Colonic mucosa (tissue), 4 donors: ENCODE measurements around the gene HIBCH. TPM values are rescaled to one million over a fixed set of nuclear protein-coding genes. Genes with fewer than 3 reads are reported as not detected.

ENCODE experiments used
- DNase-seq: peaks from one replicate; pipeline ENCODE4 v3.0.0-alpha.2; 2020
- H3K27ac ChIP-seq: fragments of 200-600 bp; one replicate; pipeline ENCODE4 v1.8.0; 2021
- H3K27me3 ChIP-seq: fragments of 200-600 bp; one replicate; pipeline ENCODE4 v1.8.0; 2021
- H3K36me3 ChIP-seq: fragments of 200-600 bp; one replicate; pipeline ENCODE4 v1.8.0; 2021
- H3K4me1 ChIP-seq: fragments of 200-600 bp; one replicate; pipeline ENCODE4 v1.8.0; 2021; ENCODE audit warnings: mild to moderate bottlenecking
- H3K4me3 ChIP-seq: fragments of 200-600 bp; one replicate; pipeline ENCODE4 v1.8.0; 2021
- H3K9ac ChIP-seq, 2 donors: one replicate each; pipeline ENCODE4 v1.7.0; 2013; ENCODE audit warnings: control low read depth in 2 of 2, low read depth in 2 of 2, low read length in 2 of 2
- H3K9me3 ChIP-seq: fragments of 200-600 bp; one replicate; pipeline ENCODE4 v1.8.0; 2021
- intact Hi-C: fragments of 100-400 bp; cut with DNase I; formaldehyde crosslinking; loops from one replicate; pipeline ENCODE4 v1.14.1; 2022
- total RNA-seq, 2 donors: library from RNA; stranded (reverse); fragmentation: NEBNext Ultra II Directional in 1 of 2; extraction: Animal tissue kit (Norgen Biotek cat#: 25700) in 1 of 2; gene quantifications; one replicate each; pipeline ENCODE4 v1.2.1, GENCODE V29; 2021
- TF ChIP-seq, protein P1 (sequence below): fragments of 200-600 bp; IDR thresholded peaks from one replicate; pipeline ENCODE4 v1.8.0; 2022; ENCODE audit warnings: antibody characterized with exemption, mild to moderate bottlenecking
- donor health status: healthy.
- donor health status: DM: no; HTN: no; CAD: no.
- donor health status: DM: no; HTN: no; CAD: no.

The HIBCH gene
- total RNA-seq, 2 donors from 2014 or later = 47.2 to 71.1 TPM

DNA sequence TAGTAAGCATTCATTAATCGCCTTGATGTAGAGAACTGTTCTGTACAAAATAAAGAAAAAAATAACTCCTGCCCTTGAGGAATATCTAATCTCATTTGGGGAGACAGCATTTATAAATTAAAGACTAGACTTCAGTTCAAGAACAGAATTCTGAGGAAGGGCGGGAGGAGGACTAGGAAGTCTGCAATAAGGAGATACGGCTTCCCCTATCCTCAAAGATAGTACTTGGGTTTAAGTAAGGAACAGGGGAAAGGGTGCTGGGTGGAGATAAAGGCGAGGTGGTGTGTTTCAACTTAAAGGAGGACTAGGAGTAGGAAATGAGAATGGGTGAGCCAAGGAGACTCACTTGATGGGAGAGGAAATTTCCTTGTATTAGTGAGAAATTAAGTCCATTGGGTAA, 135.2 kb downstream of the HIBCH start:
- no peaks in the 10 kb centered on the region for H3K9me3 ChIP-seq
- no peak overlapping the region for H3K9ac ChIP-seq
- no peaks in the 10 kb centered on the region for H3K4me1 ChIP-seq
- peak overlapping the region; percentile 58 for H3K27ac ChIP-seq
- H3K27me3 ChIP-seq = no peaks in the 10 kb centered on the region
- intact Hi-C loops = no loop called here
- H3K4me3 ChIP-seq = no peak overlapping the region
- no peak for DNase-seq
- H3K36me3 ChIP-seq = no peaks in the 10 kb centered on the region
- TF ChIP-seq, protein P1, sequence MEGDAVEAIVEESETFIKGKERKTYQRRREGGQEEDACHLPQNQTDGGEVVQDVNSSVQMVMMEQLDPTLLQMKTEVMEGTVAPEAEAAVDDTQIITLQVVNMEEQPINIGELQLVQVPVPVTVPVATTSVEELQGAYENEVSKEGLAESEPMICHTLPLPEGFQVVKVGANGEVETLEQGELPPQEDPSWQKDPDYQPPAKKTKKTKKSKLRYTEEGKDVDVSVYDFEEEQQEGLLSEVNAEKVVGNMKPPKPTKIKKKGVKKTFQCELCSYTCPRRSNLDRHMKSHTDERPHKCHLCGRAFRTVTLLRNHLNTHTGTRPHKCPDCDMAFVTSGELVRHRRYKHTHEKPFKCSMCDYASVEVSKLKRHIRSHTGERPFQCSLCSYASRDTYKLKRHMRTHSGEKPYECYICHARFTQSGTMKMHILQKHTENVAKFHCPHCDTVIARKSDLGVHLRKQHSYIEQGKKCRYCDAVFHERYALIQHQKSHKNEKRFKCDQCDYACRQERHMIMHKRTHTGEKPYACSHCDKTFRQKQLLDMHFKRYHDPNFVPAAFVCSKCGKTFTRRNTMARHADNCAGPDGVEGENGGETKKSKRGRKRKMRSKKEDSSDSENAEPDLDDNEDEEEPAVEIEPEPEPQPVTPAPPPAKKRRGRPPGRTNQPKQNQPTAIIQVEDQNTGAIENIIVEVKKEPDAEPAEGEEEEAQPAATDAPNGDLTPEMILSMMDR = no peak

DNA sequence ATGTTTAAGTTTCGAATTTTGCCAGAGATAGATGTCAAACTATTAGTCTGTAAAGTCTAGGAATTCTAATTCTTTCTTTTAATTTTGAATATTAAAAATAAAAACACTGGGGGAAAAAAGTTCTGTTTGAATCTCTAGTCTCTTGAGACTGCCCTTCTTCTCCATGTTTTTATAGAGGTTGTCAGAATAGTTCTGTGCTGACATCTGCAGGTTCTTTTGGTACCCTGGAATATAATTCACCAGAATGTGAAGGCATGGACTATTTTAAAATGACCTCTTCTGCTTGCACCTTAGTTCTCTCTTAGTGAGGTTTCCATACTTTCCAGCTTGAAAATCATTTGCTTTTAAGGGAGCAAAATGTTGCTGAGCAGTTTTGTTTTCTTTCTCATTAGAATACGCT, 136.1 kb downstream of the HIBCH start:
- H3K9me3 ChIP-seq = no peaks in the 10 kb centered on the region
- peak overlapping the region; percentile 4 for H3K4me3 ChIP-seq
- H3K4me1 ChIP-seq = no peaks in the 10 kb centered on the region
- DNase-seq = no peak
- no peaks in the 10 kb centered on the region for H3K36me3 ChIP-seq
- TF ChIP-seq, protein P1 = no peak
- H3K27ac ChIP-seq = no peak overlapping the region
- H3K9ac ChIP-seq = no peak overlapping the region
- no peaks in the 10 kb centered on the region for H3K27me3 ChIP-seq
- intact Hi-C loops = no loop called here

DNA sequence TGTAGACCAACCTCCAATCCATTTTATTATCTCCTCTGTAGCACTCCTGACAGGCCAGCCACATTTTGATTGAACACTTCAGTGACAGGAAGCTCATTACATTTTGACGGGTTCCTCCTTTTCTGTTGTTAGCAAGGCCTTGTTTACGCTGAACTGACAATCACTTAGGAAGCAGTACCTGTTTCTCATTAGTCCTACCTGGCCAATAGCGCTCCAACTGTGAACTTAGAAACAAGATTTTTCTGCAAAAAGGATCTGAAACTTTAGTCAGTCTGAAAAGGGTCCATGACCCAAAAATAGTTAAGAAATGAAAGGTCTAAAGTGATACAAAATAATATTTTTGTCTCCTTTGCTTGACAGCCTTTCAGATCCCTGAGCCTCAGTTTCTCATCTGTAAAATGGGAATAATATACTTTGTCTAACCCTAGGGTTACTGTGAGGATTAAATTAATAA, 137.5 kb downstream of the HIBCH start:
- Histone ChIP-seq H3K27ac (no peak overlapping the region), H3K4me3 (peak overlapping the region; percentile 54), H3K4me1 (no peaks in the 10 kb centered on the region), H3K9me3 (no peaks in the 10 kb centered on the region), H3K36me3 (no peaks in the 10 kb centered on the region), H3K9ac (no peak overlapping the region), H3K27me3 (no peaks in the 10 kb centered on the region)
- intact Hi-C loops = no loop called here
- TF ChIP-seq, protein P1 = no peak
- DNase-seq = no peak

DNA sequence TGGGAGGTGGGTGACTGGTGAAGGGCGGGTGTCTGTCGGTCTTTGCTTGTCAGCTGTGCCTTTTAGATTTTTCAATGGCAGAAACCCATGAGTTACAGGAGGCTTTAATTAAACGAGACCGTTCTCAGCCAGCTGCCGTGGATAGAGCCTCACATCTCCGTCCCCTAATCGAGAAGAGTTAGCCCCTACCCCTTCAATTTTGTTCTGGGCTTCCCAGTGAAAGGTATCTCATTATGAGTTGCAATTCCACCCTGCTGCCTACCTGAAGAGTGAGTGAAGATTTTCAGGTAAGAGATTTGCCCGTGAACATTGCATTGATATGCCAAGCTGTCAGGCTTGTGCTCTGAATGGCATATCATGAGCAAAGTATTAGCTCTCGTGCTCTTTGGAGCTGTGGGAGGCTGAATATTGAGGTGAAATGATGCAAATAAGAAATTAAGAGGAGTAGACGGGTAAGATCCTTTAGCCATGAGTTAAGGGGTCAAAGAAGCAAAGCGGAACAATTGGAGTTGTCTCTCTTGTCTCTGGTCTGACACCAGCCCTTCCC, 138.4 kb downstream of the HIBCH start:
- Histone ChIP-seq H3K27me3 (no peaks in the 10 kb centered on the region), H3K4me1 (no peaks in the 10 kb centered on the region), H3K36me3 (no peaks in the 10 kb centered on the region), H3K9me3 (no peaks in the 10 kb centered on the region), H3K27ac (peak overlapping the region; percentile 86), H3K9ac (peak overlapping the region; percentile 45 to 78), H3K4me3 (peak overlapping the region; percentile 54)
- TF ChIP-seq, protein P1 = no peak
- no peak for DNase-seq
- intact Hi-C loops = no loop called here

DNA sequence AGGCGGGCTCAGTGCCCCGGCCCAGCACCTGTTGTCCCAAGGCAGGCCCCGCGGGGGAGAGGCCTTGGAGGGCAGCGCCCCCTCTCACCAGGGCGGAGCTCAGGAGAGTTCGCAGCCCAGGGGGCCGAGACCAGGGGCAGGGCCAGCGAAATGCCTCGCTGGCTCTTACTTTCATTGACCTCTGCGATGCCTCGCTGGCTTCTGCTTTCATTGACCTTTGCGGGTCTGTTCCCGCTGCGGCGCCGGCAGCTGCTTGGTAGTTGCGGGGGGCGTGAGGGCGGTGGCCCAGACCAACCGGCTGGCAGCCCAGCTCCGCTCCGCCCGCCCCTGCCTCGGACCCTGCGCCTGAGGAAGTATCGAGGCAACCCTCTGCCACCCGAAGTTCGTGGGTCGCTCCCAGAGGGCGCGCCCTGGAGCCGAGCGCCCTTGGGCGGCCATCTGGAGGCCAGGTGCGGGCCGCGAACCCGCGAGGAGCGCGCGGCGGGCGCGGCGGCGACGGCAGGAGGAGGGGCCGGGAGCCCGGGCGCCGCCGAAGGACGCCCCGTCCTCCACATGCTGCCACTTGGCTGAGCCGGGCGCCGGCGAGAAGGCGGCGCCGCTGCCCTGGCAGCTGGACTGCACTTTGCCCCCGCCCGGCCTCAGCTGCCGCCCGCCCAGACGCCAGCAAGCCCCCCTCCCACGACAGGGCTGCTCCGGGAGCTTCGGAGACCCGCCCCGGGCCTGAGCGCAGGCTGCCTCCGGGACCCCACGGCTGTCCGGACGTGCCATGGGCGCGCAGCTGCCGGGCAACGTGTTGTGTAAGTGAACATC, 139.1 kb downstream of the HIBCH start:
- H3K4me1 ChIP-seq = no peaks in the 10 kb centered on the region
- H3K4me3 ChIP-seq = peak overlapping the region; percentile 54
- no peaks in the 10 kb centered on the region for H3K36me3 ChIP-seq
- peak; percentile 76 for DNase-seq
- H3K27me3 ChIP-seq = no peaks in the 10 kb centered on the region
- no peaks in the 10 kb centered on the region for H3K9me3 ChIP-seq
- TF ChIP-seq, protein P1 = peak; percentile 53
- intact Hi-C loops = no loop called here
- H3K9ac ChIP-seq = peak overlapping the region; percentile 45 to 78
- H3K27ac ChIP-seq = peak overlapping the region; percentile 86
